SK-N-SH (cell line): ENCODE measurements around the gene LAPTM5.

Experiments
- CHD2 ChIP-seq: fragments of 150-350 bp; IDR thresholded peaks from 2 replicates; pipeline ENCODE4 v1.6.1; 2018; ENCODE audit warnings: low read length; ENCODE audit not compliant: partially characterized antibody
- CTCF ChIP-seq: fragments of 200-600 bp; sonication (generic); IDR thresholded peaks from 2 replicates; pipeline ENCODE4 v1.6.1; 2017; ENCODE audit warnings: antibody characterized with exemption, mild to moderate bottlenecking, moderate library complexity
- EP300 ChIP-seq, 2 experiments: IDR thresholded peaks; 2 replicates each; pipeline versions ENCODE4 v1.4.0 to v1.6.1; 2012; ENCODE audit warnings: borderline replicate concordance in 1 of 2, low read depth in 1 of 2, low read length in 1 of 2
- EZH2phosphoT487 ChIP-seq: fragments of 200-600 bp; sonication (generic); IDR thresholded peaks from 2 replicates; pipeline ENCODE4 v1.6.1; 2017; ENCODE audit warnings: low read depth, mixed run types, mild to moderate bottlenecking, antibody characterized with exemption, moderate library complexity, borderline replicate concordance
- FOXJ3 ChIP-seq: sonication (generic); formaldehyde crosslinking; IDR thresholded peaks from 2 replicates; pipeline ENCODE4 v1.5.1; 2020; ENCODE audit warnings: mild to moderate bottlenecking, missing genetic modification reagents
- MAX ChIP-seq: IDR thresholded peaks from 2 replicates; pipeline ENCODE4 v1.4.0; 2012; ENCODE audit warnings: low read depth
- POLR2AphosphoS5 ChIP-seq: IDR thresholded peaks from 2 replicates; pipeline ENCODE4 v1.6.1; 2012; ENCODE audit warnings: low read depth, low read length
- RAD21 ChIP-seq: IDR thresholded peaks from 2 replicates; pipeline ENCODE4 v1.6.1; 2012; ENCODE audit warnings: mild to moderate bottlenecking, low read length
- YY1 ChIP-seq: IDR thresholded peaks from 2 replicates; pipeline ENCODE4 v1.4.0; 2012; ENCODE audit warnings: low read depth, mild to moderate bottlenecking
- TF ChIP-seq, protein P1 (sequence below): fragments of 150-350 bp; IDR thresholded peaks from 2 replicates; pipeline ENCODE4 v1.6.1; 2016; ENCODE audit warnings: mild to moderate bottlenecking, low read depth, low read length
- TF ChIP-seq, protein P2 (sequence below): IDR thresholded peaks from 2 replicates; pipeline ENCODE4 v1.4.0; 2012; ENCODE audit warnings: low read depth, borderline replicate concordance
- TF ChIP-seq, protein P3 (sequence below): IDR thresholded peaks from 2 replicates; pipeline ENCODE4 v1.6.1; 2012; ENCODE audit warnings: mild to moderate bottlenecking, low read depth, low read length, moderate library complexity

GRCh38 chr1:30719406-30720270, 37.9 kb downstream of the LAPTM5 start:
- TF ChIP-seq MAX: no peak
- no peak for TF ChIP-seq YY1
- no peak for TF ChIP-seq CHD2
- TF ChIP-seq, protein P1, sequence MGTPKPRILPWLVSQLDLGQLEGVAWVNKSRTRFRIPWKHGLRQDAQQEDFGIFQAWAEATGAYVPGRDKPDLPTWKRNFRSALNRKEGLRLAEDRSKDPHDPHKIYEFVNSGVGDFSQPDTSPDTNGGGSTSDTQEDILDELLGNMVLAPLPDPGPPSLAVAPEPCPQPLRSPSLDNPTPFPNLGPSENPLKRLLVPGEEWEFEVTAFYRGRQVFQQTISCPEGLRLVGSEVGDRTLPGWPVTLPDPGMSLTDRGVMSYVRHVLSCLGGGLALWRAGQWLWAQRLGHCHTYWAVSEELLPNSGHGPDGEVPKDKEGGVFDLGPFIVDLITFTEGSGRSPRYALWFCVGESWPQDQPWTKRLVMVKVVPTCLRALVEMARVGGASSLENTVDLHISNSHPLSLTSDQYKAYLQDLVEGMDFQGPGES: no peak
- TF ChIP-seq, protein P2, sequence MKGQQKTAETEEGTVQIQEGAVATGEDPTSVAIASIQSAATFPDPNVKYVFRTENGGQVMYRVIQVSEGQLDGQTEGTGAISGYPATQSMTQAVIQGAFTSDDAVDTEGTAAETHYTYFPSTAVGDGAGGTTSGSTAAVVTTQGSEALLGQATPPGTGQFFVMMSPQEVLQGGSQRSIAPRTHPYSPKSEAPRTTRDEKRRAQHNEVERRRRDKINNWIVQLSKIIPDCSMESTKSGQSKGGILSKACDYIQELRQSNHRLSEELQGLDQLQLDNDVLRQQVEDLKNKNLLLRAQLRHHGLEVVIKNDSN: no peak
- TF ChIP-seq FOXJ3 (CRISPR knock-in tag): no peak
- TF ChIP-seq POLR2AphosphoS5: no peak
- TF ChIP-seq CTCF: no peak
- no peak for TF ChIP-seq EZH2phosphoT487
- no peak for TF ChIP-seq EP300 (IDR thresholded peaks at IDR 0.05; ENCODE audit: borderline replicate concordance in 1 of 2, low read depth in 1 of 2, low read length in 1 of 2)
- TF ChIP-seq, protein P3, sequence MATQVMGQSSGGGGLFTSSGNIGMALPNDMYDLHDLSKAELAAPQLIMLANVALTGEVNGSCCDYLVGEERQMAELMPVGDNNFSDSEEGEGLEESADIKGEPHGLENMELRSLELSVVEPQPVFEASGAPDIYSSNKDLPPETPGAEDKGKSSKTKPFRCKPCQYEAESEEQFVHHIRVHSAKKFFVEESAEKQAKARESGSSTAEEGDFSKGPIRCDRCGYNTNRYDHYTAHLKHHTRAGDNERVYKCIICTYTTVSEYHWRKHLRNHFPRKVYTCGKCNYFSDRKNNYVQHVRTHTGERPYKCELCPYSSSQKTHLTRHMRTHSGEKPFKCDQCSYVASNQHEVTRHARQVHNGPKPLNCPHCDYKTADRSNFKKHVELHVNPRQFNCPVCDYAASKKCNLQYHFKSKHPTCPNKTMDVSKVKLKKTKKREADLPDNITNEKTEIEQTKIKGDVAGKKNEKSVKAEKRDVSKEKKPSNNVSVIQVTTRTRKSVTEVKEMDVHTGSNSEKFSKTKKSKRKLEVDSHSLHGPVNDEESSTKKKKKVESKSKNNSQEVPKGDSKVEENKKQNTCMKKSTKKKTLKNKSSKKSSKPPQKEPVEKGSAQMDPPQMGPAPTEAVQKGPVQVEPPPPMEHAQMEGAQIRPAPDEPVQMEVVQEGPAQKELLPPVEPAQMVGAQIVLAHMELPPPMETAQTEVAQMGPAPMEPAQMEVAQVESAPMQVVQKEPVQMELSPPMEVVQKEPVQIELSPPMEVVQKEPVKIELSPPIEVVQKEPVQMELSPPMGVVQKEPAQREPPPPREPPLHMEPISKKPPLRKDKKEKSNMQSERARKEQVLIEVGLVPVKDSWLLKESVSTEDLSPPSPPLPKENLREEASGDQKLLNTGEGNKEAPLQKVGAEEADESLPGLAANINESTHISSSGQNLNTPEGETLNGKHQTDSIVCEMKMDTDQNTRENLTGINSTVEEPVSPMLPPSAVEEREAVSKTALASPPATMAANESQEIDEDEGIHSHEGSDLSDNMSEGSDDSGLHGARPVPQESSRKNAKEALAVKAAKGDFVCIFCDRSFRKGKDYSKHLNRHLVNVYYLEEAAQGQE: no peak
- TF ChIP-seq RAD21: peak; percentile 95
